Middle frontal gyrus (tissue), 1 donor: ENCODE results near the gene RBM33.
"Not testable (repeated sequence)": the region's sequence is repeated elsewhere in the genome, so short reads cannot be mapped to it uniquely, and the experiment has no call there.

Source experiments
- DNase-seq: peaks from one replicate; pipeline ENCODE4 v3.0.0-alpha.2; 2015; ENCODE audit warnings: low spot score; ENCODE audit errors: extremely low spot score

The RBM33 gene, protein sequence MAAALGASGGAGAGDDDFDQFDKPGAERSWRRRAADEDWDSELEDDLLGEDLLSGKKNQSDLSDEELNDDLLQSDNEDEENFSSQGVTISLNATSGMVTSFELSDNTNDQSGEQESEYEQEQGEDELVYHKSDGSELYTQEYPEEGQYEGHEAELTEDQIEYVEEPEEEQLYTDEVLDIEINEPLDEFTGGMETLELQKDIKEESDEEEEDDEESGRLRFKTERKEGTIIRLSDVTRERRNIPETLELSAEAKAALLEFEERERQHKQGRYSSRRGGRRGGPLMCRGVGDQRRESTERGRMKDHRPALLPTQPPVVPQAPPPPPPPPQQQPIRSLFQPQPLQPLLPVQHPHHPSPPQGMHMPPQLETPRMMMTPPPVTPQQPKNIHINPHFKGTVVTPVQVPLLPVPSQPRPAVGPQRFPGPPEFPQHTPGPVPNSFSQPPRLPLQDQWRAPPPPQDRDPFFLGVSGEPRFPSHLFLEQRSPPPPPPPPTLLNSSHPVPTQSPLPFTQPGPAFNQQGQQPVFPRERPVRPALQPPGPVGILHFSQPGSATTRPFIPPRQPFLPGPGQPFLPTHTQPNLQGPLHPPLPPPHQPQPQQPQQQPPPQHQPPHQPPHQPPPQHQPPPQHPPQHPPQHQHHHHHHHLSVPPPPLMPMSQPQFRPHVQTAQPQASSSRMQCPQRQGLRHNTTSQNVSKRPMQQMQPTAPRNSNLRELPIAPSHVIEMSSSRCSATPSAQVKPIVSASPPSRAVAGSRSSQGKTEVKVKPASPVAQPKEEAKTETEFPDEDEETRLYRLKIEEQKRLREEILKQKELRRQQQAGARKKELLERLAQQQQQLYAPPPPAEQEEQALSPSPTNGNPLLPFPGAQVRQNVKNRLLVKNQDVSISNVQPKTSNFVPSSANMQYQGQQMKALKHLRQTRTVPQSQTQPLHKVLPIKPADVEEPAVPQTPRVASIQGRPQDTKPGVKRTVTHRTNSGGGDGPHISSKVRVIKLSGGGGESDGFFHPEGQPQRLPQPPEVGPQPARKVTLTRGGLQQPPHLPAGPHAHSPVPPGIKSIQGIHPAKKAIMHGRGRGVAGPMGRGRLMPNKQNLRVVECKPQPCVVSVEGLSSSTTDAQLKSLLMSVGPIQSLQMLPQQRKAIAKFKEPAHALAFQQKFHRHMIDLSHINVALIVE

GRCh38 chr7:155644178-155644970 is at the start of gene RBM33:
Gene RBM33, plus strand, starts transcription at chr7:155644661. Its CDS starts 216 bp downstream, at chr7:155644877.
- peak; percentile 86 for DNase-seq

DNA sequence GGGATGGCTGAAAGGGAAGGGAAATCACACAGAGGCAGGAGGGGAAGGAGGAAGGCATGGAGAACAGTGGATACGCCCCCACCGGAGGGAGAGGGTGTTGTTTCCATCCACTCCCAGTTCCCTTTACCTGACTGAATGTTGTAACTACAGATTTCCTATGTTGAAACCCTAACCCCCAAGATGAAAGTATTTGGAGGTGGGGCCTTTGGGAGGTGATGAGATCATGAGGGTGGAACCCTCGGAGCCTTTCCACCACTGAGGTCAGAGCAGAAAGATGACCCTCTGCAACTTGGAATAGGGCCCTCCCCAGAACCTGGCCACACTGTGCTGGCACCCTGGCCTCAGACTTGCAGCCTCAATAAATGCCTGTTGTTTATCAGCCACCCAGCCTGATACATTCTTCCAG is 49.5 kb upstream of the RBM33 start:
- no peak for DNase-seq

DNA sequence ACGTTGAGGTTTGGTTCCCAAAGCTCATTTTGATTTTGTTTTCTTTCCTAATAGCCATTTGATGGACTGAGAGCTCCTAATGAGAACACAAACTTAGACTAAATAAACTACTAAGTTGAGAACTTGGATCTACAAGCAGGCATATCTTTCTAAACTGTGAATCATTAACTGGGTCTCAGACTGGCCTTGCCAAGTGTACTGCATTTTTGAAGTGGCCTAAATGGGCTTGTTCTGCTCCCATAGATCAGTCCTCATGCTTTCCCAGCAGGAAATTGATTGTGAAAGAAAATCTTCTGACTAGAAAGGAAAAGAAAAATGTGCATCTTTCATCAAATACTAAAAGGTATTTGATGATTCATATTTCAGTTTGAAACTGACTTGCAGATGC is 46.7 kb upstream of the RBM33 start:
- DNase-seq = no peak

DNA sequence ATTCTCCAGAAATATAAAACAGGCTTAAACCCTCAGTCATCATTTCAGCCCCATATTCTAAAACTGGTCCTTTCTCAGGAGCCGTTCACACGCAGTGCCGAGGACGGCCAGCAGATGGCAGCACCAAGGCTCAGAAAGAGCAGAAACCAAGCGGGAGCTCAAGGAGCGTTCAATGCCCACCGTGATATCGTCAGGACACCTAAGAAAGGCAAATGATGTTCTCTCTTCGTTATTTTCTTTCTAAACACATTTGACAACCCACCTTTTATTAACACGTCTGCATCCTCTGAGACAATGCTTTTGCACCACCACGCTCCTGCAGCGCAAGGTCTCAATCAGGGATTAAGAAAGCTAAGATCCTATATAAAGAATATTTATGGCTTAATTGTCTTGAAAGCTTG is 45.7 kb upstream of the RBM33 start:
- peak; percentile 83 for DNase-seq

DNA sequence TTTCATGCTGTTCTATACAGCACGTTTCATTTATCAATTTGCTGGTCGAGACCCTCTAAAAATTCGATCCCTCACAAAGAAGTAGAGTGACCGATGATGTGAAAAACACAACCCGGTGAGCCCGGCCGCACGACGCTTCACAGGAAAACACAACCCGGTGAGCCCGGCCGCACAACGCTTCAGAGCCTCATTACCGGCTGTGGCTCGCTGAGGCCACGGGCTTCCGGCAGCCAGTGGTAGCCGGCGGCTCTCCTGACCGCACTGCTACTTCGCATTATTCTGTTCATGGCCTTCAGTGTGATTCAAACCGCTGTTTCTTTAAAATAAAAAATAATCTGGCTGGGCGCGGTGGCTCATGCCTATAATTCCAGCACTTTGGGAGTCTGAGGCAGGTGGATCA is 42.3 kb upstream of the RBM33 start:
- no peak for DNase-seq

DNA sequence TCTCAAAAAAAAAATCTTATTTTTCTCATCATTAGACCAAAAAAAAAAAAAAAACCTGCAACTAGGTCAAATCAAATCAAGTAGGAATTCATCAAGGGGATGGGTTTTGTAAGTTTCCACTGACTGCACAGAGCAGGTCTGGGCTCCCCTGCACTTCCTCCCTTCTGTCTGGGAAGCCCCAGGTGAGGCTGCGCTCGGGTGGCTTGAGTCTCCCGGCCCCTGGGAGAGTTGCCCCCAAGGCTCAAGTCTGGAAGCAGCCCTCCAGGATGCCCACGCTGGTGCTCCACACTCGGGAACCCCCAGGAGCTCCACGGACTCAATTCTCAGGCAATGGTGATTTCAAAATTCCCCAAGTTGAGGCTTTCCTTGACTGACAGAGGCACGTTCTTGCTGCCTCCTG is 41.7 kb upstream of the RBM33 start:
- no peak for DNase-seq

DNA sequence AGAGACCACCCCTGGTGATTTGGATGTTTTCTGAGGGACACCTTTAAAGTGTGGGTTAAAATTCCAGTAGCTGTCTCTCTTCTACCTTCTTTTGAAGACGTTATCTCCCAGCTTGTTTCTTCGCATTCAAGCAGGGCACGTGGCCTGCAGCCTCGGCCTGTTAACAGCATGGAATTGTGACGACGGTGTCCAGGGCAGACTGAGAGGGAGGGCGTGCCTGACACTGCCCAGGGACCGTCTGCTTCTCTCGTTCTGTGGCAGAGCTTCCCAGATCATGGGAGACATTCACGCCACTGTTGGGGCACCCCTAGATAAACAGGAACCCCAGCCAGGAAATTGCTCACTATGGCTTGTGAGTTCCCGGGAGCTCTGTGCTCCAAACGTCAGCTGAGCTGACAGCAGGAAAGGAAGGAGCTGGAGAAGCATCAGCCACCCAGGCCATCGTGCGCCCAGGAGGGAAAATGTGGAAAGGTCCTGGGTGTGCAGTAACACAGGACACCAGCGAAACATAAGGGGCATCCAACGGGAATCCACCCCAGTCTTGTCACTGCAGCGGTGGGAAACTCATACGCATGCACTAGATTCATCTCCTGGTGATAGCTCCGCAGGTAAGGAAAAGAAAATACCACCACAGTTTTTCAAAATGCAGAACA is 41.1 kb upstream of the RBM33 start:
- DNase-seq = no peak

- no peak for DNase-seq
These were observed 40.5 kb upstream of the RBM33 start for GRCh38 chr7:155603858-155604503.

GRCh38 chr7:155604504-155604997 is 39.9 kb upstream of the RBM33 start:
- no peak for DNase-seq

- DNase-seq = no peak
These were observed 35.3 kb upstream of the RBM33 start for GRCh38 chr7:155609185-155609584.

DNA sequence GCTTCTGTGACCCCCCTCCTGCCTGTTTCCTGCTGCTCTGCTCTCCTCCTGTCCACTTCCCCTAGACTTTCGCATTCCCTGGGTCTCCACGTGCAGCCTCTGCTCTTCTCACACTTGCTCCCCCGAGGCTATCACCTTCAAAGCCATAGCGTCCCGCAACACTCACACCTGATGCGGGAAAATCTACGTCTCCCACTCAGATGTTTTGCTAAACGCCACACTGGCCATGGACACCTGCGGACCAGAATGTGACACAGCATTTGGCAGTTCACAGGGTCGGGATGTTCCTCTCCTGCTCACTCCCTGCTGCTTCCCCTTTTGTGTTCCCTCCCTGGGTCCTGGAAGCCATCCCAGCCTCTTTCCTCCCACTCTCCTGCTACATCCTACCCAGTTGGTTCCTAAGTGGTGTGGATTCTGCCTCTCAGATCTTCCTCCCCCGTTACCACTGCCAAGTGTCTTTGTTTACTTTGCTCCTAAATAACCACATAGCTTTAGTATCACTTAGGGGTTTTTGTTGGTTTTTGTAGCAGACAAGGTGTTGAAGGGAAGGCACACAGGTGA is 33.7 kb upstream of the RBM33 start:
- no peak for DNase-seq

- no peak for DNase-seq
These were observed 32.5 kb upstream of the RBM33 start for GRCh38 chr7:155611808-155612447.

- DNase-seq = no peak
These were observed 31.8 kb upstream of the RBM33 start for GRCh38 chr7:155612658-155613057.

DNA sequence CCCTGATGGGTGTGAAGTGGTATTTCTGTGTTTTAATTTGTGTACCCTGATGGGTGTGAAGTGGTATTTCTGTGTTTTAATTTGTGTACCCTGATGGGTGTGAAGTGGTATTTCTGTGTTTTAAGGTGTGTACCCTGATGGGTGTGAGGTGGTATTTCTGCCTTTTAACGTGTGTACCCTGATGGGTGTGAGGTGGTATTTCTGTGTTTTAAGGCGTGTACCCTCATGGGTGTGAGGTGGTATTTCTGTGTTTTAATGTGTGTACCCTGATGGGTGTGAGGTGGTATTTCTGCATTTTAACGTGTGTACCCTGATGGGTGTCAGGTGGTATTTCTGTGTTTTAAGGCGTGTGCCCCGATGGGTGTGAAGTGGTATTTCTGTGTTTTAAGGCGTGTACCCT is 29.4 kb upstream of the RBM33 start:
- DNase-seq = not testable (repeated sequence)

DNA sequence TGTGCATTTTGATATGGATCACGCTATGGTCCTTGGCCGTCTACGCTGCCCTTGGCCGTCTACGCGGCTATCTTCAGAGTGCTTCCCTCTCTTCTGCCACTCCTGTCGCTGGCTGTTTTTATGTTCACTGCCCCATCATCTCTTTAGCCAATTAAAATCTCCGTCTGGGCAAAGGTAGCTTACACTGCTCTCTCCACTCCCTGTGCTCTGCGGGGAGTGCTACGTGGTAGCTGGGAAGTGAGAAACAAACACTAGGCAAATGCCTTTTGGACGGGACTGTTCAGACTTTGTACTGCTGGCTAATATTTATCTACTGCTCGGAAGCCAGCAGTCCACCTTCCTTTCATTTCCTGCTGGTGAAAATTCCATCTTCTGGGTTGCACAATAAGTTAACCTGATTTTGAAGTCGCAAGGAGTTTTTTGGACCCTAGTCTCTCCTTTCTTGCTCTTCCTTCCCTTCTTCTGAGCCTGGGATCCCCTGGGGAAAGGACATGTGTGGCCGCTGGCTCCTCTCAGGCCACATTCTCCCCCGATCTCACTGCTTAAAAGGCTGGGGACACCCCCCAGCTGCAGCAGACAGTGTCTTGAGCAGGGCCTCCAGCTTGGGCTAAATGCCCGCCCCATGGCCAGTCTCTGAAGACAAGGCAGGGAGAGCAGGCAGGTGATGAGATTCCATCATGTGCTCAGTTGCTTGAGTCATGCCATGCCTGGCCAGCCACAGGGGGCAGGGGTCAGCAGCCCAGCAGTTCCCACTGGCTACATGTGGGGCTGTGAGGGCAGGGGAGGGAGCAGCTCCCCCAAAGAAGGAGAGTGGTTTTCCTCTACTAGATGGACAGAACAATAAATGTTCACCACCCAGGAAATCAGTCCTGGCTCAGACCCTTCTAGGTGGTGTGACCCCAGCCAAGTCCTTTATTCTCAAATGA is 25.5 kb upstream of the RBM33 start:
- DNase-seq = no peak

DNA sequence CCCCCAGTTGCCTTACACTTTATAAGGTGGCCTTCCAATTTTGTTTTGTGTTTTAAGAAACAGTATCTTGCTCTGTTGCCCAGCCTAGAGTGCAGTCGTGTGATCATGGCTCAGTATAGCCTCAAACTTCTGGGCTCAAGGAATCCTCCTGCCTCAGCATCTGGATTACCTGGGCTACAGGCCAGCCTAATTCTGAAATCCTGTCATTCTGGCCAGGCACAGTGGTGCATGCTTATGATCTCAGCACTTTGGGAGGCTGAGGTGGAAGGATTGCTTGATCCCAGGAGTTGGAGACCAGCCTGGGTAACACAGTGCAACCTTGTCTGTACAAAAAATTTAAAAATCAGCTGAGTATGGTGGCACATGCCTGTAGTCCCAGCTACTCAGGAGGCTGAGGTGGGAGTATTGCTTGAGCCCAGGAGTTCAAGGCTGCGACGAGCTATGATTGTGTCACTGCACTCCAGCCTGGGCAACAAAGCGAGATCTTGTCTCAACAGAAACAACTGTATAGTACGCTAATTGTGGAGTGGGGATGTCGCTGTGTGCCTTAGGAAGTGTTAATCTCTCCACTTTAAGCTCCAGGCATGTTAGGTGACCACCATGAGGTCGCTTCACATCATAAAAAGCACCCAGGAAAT is 24.7 kb upstream of the RBM33 start:
- DNase-seq = no peak

DNA sequence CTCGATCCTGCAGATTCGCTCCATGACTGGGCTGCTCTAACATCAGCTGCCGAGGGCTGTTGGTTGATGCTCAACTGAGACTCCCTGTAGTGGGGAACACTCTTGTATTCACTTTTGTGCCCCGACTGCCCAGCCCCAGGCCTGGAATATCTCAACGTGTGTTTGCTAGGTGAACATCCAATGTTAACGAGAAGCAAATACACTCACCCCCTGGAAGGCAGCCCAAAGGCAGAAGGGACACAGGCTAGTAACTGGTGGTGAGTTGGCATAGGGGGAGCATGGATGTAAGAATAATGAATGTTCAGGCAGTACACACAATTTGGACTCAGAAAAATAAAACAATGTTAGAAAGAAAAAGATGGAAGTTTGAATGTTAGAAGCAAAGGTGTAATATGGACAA is 24.0 kb upstream of the RBM33 start:
- no peak for DNase-seq
